SH-SY5Y (cell line): ENCODE data around the gene OR2L8.

Source experiments
- GATA2 ChIP-seq: IDR thresholded peaks from 2 replicates; pipeline ENCODE4 v1.6.1; 2011; ENCODE audit warnings: mild to moderate bottlenecking, low read depth, low read length
- GATA3 ChIP-seq: IDR thresholded peaks from 2 replicates; pipeline ENCODE4 v1.6.1; 2011; ENCODE audit warnings: low read depth, mild to moderate bottlenecking, low read length, moderate library complexity

The OR2L8 gene

DNA sequence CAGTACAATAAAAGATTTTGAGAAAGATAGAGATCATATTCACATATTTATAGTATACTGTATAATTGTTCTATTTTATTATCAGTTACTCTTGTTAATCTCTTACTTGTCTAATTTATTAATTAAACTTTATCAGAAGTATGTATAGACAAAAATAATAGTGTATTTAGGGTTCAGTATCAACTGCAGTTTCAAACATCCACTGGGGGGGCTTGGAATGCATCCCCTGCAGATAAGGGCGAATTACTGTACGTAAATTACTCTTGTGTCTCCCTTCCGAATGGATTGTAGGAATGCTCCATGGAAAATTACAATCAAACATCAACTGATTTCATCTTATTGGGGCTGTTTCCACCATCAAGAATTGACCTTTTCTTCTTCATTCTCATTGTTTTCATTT, at the start of gene OR2L8:
OR2L8 (plus strand) TSS at position 301 of the 400 bp plus-strand sequence; CDS start at position 301, 0 bp downstream.
- TF ChIP-seq GATA3 (no peak), GATA2 (no peak)

DNA sequence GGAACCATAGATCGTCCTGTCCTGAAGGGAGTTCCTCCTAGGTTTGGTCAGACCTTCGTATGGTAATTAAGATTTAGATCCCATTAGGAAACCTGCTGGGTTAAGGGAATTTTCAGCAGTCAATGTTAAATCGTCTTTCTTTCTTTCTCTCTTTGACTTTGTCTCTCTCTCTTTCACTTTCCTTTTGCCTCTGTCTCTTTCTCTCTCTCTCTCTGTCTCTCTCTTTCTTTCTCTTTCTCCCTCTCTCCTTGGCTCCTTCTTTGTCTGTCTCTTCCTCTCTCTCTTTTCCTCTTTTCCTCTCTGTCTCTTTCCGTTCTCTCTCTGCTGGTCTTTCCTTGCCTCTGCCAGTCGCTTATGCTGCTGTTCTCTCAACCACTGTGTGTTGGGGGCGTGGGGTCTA, 44.5 kb upstream of the OR2L8 start:
- TF ChIP-seq GATA3 (no peak), GATA2 (no peak)

DNA sequence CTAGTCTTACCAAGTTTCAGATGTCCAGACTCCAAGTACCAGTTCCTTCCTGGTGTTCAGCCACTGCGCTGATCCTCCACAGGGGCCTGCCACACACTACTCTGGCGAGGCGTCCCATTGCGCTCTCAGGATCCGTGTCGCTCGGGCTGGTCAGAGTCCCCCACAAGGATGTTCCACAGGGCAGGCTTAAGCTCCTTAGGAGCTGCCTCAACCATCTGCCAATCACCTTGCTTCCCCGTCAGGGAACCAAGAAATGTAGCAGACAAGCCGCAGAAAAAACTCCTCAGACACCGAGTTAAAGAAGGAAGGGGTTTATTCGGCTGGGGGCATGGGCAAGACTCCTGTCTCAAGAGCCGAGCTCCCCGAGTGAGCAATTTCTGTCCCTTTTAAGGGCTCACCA, 43.5 kb upstream of the OR2L8 start:
- no peak for TF ChIP-seq GATA3
- TF ChIP-seq GATA2, result no peak

DNA sequence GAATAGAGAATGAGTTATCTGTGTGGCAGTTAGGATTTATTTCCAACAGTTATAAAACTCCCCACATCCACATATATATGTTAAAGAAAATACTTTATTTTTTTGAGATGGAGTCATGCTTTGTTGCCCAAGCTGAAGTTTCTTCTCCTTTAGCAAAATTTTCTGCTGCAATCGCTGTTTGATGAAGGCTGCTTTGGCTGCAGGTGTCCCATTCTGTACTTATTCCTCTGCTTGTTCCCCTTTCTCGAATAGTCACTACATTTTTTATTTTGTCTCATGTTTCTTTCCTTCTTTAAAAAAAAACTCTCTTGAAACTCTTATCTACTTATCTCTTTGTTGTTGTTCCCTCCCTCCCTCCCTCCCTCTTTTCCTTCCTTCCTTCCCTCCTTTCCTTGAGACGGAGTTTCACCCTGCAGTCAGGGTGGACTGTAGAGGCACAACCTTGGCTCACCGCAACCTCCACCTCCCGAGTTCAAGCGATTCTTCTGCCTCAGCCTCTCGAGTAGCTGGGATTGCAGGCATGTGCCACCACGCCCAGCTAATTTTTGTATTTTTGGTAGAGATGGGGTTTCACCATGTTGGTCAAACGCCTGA, 42.7 kb upstream of the OR2L8 start:
- no peak for TF ChIP-seq GATA3
- TF ChIP-seq GATA2, result no peak

DNA sequence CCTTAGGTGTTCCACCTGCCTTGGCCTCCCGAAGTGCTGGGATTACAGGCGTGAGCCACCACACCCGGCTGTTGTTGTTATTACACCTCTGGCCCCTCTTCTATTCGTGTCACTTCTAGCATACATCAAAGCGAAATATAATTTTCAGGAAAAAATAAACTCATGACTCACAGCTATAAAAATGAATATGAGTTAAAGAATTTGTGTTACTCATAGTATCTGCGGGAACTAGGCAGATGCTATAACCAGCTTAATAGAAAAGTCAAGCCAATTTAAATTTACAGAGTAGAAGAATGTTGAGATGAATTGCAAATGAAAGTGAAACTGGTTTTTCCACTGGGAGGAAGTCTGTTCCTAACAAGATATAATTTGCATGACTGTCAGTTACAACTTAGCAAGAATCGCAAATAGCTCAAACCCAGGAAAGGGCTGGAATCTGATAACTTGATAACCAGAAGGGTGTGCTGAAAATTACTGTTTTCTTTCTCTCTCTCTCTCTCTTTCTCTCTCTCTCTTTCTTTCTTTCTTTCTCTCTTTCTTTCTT, 42.1 kb upstream of the OR2L8 start:
- TF ChIP-seq GATA3 (no peak), GATA2 (no peak)

- TF ChIP-seq GATA3, result no peak
- no peak for TF ChIP-seq GATA2
Observed at GRCh38 chr1:247908766-247909165, 39.9 kb upstream of the OR2L8 start.

DNA sequence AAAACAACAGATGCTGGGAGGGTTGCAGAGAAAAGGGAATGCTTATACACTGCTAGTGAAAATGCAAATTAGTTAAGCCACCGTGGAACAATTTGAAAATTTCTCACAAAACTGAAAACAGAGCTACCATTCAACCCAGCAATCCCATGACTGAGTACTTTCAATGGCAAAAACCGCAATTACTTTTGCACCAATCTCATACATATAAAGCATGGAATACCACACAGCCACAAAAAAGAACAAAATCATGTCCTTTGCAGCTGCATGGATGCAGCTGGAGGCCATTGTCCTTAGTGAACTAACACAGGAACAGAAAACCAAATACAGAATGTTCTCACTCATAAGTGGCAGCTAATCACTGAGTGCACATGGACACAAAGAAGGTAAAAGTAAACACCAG, 34.9 kb upstream of the OR2L8 start:
- TF ChIP-seq GATA3 (no peak), GATA2 (no peak)

DNA sequence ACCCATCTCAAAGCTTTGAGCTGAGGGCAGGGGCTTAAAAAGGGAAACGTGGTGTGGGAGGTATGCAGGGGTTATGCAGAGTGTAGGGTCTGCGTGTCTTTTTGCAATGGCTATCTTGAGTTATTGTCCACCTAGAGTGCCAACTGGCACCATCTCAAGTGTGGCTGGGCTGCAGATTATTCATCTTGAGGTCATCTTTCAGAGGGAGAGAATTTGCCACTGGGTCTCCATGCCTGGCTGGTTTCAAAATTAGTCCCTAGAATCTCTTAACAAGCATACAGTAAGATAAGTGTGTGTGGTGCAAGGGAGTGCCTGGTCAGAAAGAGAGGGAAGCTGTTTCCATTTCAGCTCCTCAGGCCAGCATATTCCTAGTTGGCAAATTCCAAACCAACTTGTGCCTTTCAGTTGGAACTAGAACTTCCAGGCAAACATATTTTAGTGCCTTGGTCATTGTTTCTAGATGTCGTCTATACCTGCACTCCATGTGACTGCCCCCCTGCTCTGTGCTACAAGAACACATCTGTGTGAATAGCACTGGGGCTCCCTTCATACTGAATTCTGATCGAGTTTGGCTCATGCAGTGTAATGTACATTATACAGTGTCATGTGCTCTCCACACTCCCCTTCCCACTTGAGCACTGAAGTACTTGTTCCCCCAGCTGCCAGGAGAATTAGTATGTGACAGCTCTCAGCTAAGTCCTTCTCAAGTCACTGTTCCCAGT, 33.6 kb upstream of the OR2L8 start:
- TF ChIP-seq GATA2 (no peak), GATA3 (no peak)

DNA sequence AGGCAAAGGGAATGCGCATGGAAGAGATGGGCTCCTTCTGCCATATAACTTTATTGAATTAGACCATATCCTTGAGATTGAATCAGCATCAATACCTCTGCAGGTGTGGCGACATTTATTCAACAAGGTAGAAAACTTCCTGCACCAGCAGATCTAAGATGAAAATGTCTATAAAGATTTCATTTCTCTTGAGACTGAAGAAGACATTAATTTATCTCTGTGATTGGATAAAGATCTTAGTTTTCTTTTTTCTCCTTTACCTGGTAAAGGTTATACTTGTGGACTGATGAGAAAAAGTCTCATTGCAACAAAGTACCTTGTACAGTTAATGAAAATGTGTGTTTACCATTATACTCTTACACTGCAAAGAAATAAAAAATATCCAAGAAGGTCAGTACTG, 28.7 kb upstream of the OR2L8 start, which contains the start of gene OR2T8:
OR2T8 (plus strand) TSS at position 301 of the 400 bp plus-strand sequence. CDS start 766 bp downstream, outside the sequence.
- no peak for TF ChIP-seq GATA2
- TF ChIP-seq GATA3, result no peak

DNA sequence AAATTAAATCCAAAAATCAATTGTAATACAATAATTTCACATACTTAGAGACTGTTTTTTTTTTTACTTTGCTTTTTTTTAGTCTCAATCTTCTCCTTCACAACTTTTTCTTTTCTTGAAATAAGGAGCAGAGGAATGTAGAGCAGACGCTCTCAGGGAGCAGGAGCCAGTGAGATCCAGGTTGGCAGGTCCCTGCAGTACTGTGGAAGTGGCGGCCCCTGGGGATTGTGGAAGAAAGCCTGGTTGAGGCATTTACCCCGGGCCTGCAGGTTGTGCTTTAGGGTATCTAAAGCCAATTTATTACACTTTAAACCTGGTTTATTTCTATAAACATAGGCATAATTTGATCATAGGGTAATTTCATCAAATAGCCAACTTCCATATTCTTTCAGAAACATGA, 24.7 kb upstream of the OR2L8 start:
- TF ChIP-seq GATA2, result no peak
- TF ChIP-seq GATA3, result no peak

GRCh38 chr1:247924868-247925267, 23.8 kb upstream of the OR2L8 start, which contains the start of gene OR2AJ1:
TSS of gene OR2AJ1 (plus strand) at chr1:247924889. CDS start at chr1:247933769, 8,880 bp downstream.
- TF ChIP-seq GATA2, result no peak
- no peak for TF ChIP-seq GATA3

GRCh38 chr1:247933989-247934388, 14.7 kb upstream of the OR2L8 start:
- TF ChIP-seq GATA3, result no peak
- no peak for TF ChIP-seq GATA2

DNA sequence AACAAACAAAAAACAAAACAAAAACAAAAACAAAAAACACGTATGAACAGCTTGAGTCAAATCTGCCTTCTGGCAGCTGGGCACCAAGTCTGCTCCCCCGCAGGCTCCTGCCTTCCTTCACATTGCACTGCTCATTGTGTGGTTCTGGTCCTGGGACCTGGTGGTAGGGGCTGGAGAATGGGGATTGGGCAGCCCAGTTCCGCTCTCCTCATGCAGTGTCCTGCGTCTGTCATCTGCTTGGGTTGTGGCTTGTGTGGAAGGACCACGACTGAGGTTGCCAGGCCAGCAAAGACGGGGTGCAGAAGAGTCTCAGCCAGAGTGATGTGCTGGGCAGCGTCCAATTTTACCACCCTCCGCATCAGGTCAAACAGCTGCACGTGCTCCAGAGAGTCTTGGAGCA, 12.9 kb upstream of the OR2L8 start:
- no peak for TF ChIP-seq GATA2
- no peak for TF ChIP-seq GATA3

GRCh38 chr1:247936415-247936814, 12.2 kb upstream of the OR2L8 start:
- TF ChIP-seq GATA3, result no peak
- no peak for TF ChIP-seq GATA2

DNA sequence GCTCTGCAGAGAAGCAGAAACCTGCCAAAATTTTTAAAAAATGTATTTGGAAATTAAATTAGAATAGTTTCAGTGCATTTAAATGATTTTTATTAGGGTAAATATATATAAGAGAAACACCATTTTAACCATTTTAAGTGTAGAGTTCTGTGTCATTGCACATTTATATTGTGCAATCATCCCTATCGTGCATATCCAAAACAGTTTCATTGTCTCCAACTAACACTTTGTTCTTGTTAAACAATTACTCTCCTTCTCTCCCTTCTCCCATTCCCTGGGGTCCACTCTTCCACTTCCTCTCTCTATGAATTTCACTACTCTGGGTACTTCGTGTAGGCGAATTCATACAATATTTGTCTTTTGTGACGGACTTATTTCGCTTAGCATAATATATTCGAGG, 6.0 kb upstream of the OR2L8 start:
- TF ChIP-seq GATA3, result no peak
- no peak for TF ChIP-seq GATA2
